NCI-H82 treated with DMSO at 0.1 percent for 48 hours (cell line): ENCODE data around the gene MAML3.

ENCODE experiments used
- DNase-seq: peaks from one replicate; lab custom pipeline; 2025; ENCODE audit not compliant: unreplicated experiment; lab: John Stamatoyannopoulos, UW

The MAML3 gene

DNA sequence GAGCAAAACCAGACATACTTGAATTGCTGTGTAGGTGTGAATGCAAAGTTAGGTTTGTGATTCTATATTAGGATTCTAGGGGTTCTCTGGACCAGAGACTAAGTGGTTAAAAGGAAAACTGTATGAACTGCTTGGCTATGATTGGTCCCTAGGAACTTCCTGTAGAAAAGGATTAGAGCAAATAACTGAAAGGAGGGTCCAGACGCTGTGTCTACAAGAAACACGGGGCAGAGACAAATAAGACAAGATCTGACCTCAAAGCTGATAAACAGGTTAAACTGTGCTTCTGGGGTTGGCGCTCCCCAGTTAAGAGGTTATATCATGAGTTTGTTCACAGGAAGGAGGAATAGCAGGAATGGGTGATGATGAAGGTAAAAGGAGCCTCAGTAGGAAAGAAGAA lies 304.8 kb downstream of the MAML3 start:
- DNase-seq, result peak; percentile 61

DNA sequence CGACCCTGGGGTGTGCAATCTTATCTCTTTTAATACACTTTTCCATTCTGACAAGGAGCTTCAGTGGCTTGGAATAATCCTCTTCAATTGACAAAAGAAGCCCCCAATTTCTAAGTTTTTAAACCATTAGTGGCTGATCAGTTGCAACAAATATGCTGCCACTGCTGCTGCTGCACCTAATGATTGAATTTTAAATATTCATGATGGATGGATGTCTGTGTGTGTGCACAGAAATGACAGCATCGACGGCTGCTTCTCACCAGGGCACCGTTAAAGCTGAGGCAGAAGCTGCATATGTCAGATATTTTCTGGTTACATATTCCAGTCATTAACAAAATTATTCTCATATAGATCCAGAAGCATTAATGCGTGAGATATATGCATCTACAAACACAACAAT lies 306.0 kb downstream of the MAML3 start:
- no peak for DNase-seq

DNA sequence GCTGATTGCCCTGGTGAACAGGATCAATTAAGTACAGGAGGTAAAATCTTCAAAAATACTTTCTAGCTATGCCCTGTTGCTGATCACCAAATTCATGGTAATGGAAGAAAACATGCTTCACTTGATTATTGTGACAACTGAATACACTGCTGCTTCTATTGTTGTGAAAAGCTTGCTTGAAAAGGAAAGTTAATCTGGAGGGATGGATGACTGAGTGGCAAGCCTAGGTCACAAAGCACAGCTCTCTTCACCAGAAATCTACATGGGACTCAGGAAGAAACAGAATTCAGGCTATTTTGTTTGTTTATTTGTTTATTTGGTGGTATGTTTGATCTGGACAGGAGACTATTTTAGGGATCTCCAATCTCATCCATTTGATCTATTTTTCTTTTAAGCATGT lies 306.4 kb downstream of the MAML3 start:
- no peak for DNase-seq

DNA sequence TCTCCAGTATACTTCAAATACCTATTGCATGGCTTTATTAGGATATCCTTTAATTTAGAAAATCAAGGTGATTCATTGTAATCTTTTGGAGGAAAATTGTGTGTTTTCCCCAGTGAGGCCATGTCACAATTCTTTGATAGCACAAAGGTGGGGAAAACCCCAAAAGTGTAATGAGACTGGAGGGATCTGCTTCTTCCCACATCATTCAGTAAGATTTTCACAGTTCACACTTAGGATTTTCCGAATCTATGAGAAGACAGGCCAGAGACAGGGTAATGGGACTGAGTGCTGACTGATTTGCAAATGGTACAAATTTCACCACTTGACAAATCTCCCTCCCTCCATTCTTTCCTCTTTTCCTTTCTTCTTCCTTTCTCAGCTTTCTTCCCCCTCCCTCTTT lies 307.2 kb downstream of the MAML3 start:
- no peak for DNase-seq

DNA sequence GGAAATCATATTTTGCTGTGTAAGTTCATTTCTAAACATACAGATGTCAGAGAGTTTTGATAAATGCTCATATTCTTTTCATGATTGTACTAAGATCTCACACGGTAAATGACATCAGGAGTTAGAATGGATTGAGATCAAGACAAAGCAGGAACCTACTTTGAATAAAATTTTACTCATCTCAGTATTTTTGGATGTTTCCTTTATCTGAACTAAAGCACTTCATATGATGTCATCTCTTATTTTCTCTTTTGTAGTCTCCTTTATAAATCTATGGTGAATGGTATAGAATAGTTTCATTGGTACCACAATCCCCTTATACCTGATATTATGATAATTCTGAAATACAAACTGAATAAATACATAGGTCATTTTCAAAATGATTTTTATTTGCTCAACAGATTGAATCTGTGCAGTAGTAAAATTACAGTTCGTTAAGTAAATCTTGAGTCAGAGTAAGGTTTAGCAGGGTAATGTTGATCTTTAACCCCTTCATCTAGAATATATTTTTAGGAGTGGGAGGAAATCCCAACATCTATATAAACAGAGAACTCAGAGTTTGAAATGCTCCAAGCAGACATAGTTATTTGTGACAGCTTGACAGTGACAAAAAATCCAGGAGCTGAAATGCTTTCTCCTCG lies 308.4 kb downstream of the MAML3 start:
- no peak for DNase-seq

DNA sequence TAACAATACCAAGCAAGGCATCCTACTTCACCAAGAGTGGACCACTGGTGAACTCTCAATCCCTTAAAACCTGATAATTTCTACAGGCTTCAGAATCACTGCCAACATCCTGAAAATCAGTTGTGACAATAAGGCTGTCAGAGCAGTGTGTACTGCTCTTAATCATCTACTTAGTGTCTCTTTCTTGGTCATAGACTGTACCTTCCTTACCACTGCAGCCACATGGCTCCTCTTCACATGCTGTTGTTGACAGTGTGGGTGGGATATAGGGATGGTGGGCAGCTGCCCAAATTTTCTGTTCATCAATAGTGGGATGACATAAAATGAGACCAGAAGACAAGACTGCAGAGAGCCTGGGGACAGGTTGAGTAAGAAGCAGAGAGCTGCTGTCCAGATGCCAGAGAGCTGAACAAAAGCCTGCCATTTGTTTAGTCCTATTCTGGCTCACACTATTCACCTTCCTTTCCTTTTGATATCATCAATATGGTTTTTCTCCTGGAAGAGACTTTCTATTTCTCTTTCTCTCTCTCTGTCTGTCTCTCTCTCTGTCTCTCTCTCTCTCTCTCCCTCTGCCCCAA lies 309.4 kb downstream of the MAML3 start:
- DNase-seq, result no peak

DNA sequence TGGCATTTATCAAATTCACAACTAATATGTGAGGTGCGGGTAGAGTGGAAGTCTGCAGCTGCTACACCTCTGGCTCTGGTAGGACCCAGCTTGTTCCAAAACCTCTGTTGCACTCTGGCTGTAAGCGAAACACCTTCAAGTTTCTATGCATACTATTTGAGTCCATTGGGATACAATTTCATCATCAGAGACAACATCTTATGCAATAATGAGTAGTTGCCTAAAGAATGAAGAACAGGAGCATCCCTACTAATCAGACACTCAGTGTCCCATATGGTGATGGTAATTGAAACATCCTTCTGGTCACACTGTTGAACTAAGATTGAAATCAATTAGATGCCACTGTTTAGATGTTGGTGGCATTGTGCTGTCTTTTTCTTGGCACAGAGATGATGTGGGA lies 309.9 kb downstream of the MAML3 start:
- no peak for DNase-seq

DNA sequence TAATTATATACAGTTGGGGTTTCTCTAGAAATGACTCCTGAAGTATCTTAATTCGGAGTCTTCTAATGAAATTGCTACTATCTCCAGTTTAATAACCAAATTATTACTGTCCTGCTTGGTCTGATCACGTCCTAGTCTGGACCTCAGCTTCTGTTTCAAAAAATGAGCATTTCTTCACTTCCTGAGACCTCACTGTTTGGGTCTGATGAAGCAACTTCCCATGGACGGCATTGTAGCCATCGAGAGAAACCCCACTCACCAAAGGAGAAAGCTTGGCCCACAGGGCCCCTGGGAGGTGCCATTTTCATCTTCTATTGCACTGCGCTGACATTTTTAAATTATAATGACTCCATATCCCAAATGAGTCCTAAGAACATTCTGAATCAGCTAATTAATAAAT lies 310.3 kb downstream of the MAML3 start:
- DNase-seq, result no peak

DNA sequence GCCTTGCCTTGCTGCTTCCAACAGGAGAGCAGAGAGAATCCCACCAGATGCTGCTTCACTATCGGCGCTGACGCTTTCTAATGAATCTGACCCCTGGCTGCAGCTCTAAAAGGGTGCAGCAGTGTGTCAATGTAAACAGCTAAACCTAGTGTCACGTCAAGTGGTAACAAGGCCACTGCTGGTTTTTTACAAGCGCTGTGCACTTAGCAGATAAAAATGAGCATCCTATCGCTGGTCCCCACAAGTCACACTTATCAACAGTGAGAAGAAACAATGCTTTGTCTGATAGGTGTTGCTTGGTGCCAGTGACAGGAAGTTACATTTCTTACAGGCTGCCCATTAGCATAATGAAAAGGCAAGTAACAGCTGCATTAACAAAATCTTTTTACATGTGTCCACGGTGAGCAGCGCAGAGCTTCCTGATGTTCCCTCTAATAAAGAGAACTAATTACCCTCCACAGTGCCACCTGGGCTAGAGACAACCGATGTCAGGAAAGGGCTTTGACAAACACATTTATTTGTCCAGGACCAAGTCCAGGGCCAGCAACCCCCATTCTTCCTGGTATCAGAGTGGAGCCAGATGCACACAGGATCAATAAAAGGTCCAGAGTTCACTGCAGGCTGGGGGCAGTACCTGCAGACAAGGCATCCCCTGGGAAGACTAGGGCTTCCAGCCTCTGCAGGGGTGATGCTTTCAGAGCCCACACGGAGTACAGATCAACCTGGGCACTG lies 312.4 kb downstream of the MAML3 start:
- no peak for DNase-seq

DNA sequence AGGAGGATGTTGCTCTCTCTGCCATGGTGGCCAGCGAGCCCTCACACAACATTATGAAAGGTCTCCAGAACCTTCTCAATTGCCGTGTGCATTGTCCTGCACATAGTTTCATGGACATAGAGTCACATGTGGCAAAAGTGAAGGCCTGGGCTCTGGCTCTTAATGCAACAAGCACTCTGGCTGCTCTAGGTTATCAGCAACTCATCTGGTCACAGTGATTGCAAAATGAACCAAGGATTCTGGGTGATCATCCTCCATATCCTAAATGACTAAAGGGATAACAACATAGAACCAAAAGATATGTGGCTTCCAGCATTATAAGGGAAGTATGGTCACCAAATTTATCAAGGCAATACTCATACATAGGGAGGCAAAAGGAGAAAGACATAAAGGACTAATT lies 313.2 kb downstream of the MAML3 start:
- DNase-seq, result no peak

DNA sequence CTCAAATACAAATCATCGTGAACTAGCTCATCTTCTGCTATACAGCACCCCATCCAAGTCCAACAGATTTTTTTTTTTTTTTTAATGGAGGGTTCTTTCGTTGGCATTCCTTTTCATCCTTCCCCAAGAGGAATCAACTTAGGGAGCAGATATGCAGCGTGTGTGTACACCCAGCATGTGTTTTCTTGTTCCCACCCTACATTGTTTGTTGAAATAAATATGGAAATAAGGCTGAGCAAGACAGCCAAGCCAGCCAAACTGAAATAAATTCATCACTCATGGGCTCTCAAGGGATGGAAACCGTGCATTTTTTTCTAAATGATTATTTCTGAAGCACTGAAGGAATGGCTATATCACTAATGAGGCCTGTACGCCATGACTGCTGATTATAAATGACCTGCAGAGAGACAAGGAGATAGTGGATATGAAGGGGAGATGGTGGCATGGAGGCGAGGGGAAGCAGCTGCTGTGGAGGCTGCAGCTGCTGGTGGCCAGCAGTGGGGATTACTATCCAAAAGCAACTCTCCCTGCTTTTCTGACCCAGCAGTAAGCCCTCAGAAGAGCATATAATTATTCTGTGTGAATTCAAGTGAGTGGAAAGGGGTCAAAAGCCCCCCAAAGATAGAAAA lies 314.5 kb downstream of the MAML3 start:
- DNase-seq, result no peak

DNA sequence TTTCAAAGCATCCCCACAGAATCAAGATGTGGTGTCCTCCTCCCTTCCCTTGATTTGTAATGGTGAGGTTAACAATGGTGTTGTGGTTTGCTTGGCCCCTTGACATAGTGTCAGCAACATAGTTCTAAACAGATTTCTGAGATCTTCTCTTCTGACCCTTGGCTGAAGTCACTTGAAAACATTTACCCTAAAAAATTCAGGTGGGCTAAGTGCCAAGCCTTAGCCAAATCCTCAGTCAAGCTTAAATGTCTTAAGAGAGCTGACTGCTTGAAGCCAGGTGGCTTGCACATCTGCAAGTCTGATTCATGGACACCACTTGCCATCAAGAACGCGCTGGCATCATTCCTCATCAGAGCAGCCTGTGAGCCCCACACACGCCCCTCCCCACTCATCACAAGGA lies 315.2 kb downstream of the MAML3 start:
- DNase-seq, result no peak

DNA sequence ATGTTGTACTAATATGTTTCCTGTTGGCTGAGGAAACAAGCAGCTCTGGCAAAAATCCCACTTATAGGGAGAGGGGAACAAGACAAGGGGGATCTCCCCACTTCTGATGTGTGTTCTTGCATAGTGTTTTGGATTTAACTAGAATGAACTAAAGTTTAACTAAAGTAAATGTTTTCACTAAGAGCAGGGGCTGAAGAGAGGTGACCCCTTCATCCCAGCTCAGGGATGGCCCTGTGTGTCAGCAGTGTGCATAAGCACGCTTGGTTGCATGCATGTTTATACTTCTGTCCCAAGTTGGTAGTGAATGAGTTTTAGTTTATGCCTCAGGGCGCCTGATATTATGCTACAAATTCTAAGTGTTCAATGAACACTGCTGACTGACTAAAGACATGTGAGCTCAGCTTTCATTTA lies 319.0 kb downstream of the MAML3 start:
- DNase-seq, result no peak

DNA sequence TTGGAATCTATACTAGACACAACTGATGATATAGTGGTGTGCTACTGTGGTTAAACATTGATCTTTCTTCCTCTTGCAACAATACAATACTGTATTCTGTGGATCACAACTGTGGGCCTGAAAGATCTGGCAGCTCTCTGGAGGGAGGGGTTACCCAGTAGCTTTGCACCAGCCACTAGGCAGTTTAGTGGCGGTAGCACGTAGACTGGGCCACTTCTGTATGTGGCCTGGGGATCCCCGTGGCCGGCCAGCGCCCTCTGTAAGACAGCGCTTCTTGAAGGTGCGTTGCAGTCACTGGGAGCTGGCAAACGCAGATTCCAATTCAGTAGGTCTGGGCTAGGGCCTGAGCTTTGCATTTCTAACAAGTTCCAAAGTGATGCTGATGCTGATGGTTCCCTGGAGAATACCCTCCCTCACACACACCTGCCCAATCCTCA lies 319.7 kb downstream of the MAML3 start:
- no peak for DNase-seq

DNA sequence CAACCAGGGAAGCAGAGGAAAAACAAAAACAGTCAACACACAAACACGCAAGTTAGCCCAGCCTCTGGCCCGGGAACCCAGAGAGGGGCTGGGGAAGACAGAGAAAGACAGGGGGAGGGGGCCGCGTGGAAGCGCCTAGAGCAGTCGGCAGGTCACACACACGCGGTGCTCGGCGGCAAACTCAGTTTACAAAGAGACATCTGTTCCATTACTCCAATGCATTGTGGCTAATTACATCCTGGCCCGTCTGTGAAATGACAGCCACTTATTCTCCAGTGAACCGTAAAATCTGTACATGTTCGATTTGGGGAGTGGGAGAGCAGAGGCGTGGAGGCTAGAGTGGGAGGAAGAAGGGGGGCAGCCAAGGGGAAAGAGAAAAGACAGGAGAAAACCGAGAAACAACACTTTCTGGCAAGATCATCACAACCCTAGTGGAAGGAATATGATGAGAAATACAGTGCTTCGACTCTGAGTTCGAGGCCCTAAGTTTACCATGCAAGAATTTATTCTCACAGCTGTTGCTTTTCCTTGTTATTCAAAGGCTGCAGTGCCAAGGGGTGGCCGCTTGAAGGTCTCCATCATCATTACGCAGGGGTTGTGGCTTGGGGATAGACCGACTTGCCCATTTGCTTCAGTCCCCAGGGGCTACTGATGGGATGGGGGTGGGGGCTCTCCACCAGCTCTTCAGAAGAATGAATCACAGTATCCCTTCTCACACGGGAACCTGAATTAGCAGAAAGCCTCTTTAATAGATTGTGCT lies 320.7 kb downstream of the MAML3 start:
- DNase-seq, result no peak

DNA sequence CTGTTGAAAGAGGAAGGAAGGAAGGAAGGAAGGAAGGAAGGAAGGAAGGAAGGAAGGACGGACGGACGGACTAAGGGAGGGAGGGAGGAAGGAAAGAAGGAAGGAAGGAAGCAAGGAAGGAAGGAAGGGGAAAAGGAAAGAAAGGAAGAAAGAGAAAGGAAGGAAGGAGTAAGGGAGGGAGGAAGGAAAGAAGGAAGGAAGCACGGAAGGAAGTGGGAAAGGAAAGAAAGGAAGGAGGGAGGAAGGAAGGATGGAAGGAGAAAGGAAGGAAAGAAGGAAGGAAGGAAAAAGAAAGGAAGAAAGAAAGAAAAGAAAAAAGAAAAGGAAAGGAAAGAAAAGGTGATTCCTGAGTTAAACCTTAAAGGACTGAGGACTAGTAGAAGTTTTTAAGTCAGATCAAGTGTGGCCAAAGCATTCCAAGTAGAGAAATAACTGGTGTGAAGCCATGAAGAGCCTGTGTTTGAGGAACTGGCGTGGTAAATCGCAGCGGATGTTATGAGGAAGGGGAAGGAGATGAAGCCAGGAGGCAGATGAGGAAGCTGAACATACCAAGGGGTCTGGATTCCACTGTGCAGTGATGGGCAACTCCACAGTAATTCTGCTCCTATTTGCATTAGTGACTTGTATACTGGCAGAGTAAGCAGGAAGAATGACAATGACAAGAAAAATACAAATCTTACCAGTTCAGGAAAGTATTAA lies 324.9 kb downstream of the MAML3 start:
- DNase-seq, result no peak

DNA sequence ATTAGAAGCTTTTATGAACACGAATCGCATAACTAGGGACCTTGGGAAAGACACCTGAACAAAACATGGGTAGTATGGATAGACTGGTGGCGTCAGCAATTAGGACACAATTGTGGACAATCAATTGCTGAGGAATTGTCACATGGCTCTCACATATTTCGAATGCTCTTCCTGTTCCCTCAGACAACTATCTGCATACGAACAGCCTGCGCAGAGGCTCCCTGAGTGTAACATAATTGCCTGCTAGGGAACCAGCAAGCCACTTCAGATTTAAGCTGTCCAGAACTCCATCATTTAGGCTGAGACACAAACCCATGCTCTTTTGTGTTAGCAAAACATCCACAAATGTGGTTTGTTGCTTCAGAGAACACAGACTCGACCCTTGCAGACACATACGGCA lies 327.6 kb downstream of the MAML3 start:
- no peak for DNase-seq

DNA sequence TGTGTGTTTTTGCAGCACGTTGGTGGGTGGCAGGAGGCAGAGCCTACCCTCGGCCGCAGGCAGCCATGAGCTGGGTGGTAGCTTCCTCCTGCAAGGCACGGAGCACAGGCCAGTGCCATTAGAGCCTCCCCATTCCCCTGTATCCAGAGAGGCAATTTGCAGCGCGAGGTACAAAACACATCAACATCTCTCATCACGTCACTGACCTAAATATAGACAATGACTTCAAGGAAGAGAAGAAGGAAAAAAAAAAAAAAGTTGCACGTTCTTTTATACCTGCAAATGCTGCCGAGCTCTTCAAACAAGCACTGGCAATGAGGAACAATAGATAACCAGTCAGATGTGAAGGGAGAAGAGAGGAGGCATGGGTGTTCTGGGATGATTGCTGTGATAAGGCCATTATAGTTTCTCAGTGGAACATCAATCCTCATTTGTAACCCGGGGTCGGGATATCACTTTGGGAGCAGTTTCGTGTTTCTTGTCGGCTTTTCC lies 328.4 kb downstream of the MAML3 start:
- DNase-seq, result no peak

DNA sequence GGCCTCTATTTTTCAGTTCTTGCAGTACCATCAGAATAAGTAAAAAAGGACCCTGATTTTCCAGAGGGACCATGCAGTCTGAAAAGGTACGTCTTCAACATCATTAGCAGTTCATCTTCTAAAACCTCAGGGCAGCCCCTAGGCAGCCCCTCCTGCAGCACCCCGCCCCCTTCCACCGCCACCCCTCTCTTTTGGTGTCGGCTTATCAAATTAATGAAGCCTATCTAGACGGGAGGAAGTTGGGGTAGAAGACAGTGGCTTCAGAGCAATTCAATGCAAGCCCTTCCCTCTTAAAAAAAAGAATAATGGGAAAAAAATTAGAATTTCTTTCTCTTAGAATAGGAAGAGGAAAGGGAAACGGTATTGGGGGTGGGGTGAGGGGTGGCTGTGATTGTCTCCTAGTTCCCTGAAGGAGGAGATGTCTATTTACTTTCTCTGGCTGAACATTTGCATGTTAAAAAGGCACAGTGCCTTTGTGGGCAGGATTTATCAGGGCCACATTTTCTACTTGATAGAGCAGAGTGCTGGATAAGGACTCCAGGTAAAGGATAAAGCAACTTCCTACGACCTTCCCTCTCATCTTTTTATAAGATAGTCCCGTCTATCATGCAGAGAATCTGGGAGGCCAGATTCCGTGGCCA lies 329.0 kb downstream of the MAML3 start:
- DNase-seq, result no peak

DNA sequence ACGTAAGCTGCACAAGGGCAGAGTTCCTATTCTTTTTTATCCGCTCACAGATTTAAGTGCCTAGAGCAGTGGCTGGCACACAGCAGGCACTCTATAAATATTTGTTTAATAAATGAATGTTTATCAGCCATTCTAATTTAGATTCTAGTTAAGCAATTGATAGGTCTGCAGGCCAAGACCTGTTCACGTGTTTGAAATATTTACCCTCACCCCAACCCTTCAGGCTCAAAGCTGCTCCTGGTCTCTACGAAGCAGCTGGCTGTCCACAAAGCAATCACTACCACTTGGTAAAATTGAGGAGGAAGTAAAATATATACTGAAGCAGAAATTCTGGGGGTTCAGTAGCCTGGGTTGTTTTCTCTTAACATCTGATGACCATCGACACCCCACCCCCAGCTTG lies 330.2 kb downstream of the MAML3 start:
- no peak for DNase-seq
